Mesothelial cell of epicardium (in vitro differentiated cells): ENCODE measurements around the gene MATN4. TPM values are rescaled to one million over a fixed set of nuclear protein-coding genes. Genes with fewer than 3 reads are reported as not detected.

Experiments
- DNase-seq, 2 experiments: peaks; one replicate each; pipeline ENCODE4 v3.0.0; 2021; ENCODE audit warnings: low spot score in 2 of 2; ENCODE audit not compliant: unreplicated experiment in 2 of 2
- H3K27ac Mint-ChIP-seq: 2 replicates; pipeline ENCODE4 v1.8.0; 2021; ENCODE audit warnings: mixed read lengths
- H3K27me3 Mint-ChIP-seq: 2 replicates; pipeline ENCODE4 v1.8.0; 2021; ENCODE audit warnings: low read depth, mixed read lengths
- H3K36me3 Mint-ChIP-seq: 2 replicates; pipeline ENCODE4 v1.8.0; 2021; ENCODE audit warnings: mixed read lengths
- H3K4me1 Mint-ChIP-seq: 2 replicates; pipeline ENCODE4 v1.8.0; 2021; ENCODE audit warnings: mixed read lengths
- H3K4me3 Mint-ChIP-seq: 2 replicates; pipeline ENCODE4 v1.8.0; 2021; ENCODE audit warnings: mild to moderate bottlenecking, moderate library complexity, mixed read lengths
- H3K9me3 Mint-ChIP-seq: 2 replicates; pipeline ENCODE4 v1.8.0; 2021; ENCODE audit warnings: mixed read lengths
- total RNA-seq: library from RNA; stranded (reverse); gene quantifications from 3 replicates; pipeline ENCODE4 v1.2.1, GENCODE V29; 2021
- TF ChIP-seq, protein P1 (sequence below): fragments of 200-600 bp; sonication (generic); IDR thresholded peaks from one replicate; pipeline ENCODE4 v1.5.0; 2021; ENCODE audit warnings: antibody characterized with exemption; ENCODE audit not compliant: unreplicated experiment

Gene MATN4
- total RNA-seq, 1 donor from 2014 or later: not detected

DNA sequence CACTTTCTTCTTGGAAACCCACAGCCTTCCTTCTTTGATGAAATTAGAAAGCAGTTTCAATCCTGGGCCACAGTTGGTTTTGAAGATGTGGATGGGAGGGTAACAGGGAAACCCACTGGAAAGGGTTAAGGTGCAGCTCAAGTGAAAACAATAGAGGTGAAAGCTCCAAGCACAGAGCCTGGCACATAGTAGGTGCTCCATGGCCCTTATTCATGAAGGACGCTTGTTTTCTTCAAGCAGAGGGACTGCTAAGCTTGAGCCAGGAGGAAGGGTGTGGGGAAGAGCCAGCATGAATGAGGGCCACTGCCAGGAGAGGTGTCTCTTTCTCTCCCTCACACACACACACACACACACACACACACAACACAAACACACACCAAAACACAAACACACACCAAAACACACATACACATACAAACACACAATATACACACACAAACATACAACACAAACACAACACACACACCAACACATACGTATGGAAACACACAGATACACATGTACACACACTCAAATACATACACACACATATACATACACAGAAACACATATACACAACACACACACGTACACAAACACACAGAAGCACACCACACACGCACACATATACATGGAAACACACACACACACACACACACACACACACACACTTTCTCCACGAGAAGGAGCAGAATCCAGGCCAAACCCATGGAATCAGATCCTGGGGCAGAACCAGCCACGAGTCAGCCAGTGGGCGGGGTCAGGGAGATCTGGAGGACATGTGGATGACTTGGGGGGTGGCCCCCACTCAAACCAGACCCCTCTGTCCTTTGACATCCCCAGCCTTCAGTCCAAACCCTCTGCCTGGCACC, 25.2 kb downstream of the MATN4 start:
- peaks cover 36% of the 10 kb centered on the region for H3K27me3 Mint-ChIP-seq
- H3K36me3 Mint-ChIP-seq: no peaks in the 10 kb centered on the region

GRCh38 chr20:45279992-45280391, 28.1 kb downstream of the MATN4 start:
- Mint-ChIP-seq H3K36me3 (no peaks in the 10 kb centered on the region), H3K27ac (no peak overlapping the region), H3K4me3 (no peak overlapping the region), H3K27me3 (peaks cover 32% of the 10 kb centered on the region), H3K4me1 (no peaks in the 10 kb centered on the region), H3K9me3 (peaks cover 6% of the 10 kb centered on the region)
- no peak for DNase-seq
- TF ChIP-seq, protein P1, sequence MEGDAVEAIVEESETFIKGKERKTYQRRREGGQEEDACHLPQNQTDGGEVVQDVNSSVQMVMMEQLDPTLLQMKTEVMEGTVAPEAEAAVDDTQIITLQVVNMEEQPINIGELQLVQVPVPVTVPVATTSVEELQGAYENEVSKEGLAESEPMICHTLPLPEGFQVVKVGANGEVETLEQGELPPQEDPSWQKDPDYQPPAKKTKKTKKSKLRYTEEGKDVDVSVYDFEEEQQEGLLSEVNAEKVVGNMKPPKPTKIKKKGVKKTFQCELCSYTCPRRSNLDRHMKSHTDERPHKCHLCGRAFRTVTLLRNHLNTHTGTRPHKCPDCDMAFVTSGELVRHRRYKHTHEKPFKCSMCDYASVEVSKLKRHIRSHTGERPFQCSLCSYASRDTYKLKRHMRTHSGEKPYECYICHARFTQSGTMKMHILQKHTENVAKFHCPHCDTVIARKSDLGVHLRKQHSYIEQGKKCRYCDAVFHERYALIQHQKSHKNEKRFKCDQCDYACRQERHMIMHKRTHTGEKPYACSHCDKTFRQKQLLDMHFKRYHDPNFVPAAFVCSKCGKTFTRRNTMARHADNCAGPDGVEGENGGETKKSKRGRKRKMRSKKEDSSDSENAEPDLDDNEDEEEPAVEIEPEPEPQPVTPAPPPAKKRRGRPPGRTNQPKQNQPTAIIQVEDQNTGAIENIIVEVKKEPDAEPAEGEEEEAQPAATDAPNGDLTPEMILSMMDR: no peak

More for the DNA sequence above, 25.2 kb downstream of the MATN4 start:
- TF ChIP-seq, protein P1: no peak
- peaks cover 6% of the 10 kb centered on the region for H3K9me3 Mint-ChIP-seq
- no peak overlapping the region for H3K4me3 Mint-ChIP-seq
- H3K4me1 Mint-ChIP-seq: no peaks in the 10 kb centered on the region
- DNase-seq: no peak
- H3K27ac Mint-ChIP-seq: no peak overlapping the region

- peaks cover 6% of the 10 kb centered on the region for H3K9me3 Mint-ChIP-seq
- no peaks in the 10 kb centered on the region for H3K4me1 Mint-ChIP-seq
- DNase-seq: no peak
- H3K4me3 Mint-ChIP-seq: no peak overlapping the region
- no peak overlapping the region for H3K27ac Mint-ChIP-seq
- TF ChIP-seq, protein P1: no peak
- H3K36me3 Mint-ChIP-seq: no peaks in the 10 kb centered on the region
- peaks cover 30% of the 10 kb centered on the region for H3K27me3 Mint-ChIP-seq
Observed at GRCh38 chr20:45275338-45275737, 32.8 kb downstream of the MATN4 start.

DNA sequence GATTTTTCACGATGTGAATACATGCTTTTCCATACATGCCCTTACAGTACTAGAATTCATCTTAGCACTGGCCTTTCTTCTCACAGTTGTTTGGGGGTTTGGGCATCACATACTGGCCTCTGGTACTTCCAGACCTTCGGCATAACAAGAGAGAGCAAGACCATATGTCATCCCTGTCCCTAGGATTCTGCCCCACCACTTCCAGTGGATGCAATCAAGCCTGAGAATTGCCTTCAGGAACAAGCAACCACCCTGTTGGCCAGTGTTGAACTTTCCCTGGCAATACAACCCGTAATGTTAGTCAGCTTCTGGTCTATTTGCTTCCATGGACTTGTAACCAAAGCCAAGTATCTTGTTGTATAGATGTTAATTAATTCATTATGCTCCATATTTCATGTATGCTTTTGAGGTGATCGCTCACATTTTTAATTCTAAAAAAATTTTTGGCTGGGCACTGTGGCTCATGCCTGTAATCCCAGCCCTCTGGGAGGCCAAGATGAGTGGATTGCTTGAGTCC, 38.3 kb downstream of the MATN4 start:
- no peaks in the 10 kb centered on the region for H3K9me3 Mint-ChIP-seq
- TF ChIP-seq, protein P1: no peak
- DNase-seq: no peak
- H3K27ac Mint-ChIP-seq: no peak overlapping the region
- no peak overlapping the region for H3K4me3 Mint-ChIP-seq
- no peaks in the 10 kb centered on the region for H3K36me3 Mint-ChIP-seq
- H3K4me1 Mint-ChIP-seq: no peaks in the 10 kb centered on the region
- peaks cover 46% of the 10 kb centered on the region for H3K27me3 Mint-ChIP-seq

- Mint-ChIP-seq H3K9me3 (no peaks in the 10 kb centered on the region), H3K36me3 (no peaks in the 10 kb centered on the region), H3K27me3 (peaks cover 45% of the 10 kb centered on the region), H3K4me1 (no peaks in the 10 kb centered on the region), H3K27ac (no peak overlapping the region), H3K4me3 (no peak overlapping the region)
- DNase-seq: no peak
- TF ChIP-seq, protein P1: no peak
Observed at GRCh38 chr20:45269056-45269455, 39.0 kb downstream of the MATN4 start.
